ENCODE measurements around the gene GAS6.

DNA sequence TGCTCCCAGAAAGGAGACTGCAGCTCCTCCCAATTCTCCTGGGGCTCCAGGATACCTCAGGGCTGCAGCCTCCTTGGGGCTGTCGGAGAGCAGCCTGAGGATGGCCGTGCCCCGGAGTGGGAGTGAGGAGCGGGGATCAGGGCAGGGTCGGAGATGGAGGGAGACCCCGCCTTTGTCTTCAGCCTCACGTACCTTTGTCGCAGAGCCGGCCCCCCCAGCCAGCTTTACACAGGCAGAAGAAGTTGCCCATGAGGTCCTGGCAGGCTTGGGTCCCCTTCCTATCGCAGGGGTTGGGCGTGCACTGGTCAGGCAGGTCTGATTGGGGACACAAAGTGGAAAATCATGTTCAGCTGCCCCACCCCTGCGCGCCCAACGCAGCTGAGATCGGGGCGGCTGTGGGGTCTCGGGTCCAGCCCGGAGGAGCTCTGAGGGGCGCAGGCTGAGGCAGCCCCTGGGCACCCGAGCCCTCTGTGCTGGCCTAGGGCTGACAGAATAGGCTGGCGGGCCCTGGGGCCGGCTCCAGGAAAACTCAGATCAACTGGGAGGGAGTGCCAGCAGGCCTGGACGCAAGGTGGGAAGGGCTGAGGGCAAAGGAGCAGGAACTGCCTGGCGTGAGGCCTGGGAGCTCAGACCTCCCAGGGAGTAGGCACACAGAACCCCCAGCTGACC, 24.2 kb downstream of the GAS6 start:
- no peak for TF ChIP-seq CTCF (IDR thresholded peaks at IDR 0.05)
- TF ChIP-seq POLR2A (IDR thresholded peaks at IDR 0.05) = no peak

All from adrenal gland (tissue), 5 donors.